LNCaP clone FGC (cell line): ENCODE results near the gene DHX58.

Experiments used
- DNase-seq: peaks from one replicate; pipeline ENCODE4 v3.0.0-alpha.2; 2011; ENCODE audit warnings: low read depth
- H3K4me3 ChIP-seq: 2 replicates; pipeline ENCODE4 v1.5.1; 2011; ENCODE audit warnings: mild to moderate bottlenecking, low read depth, low read length, control low read depth
- CTCF ChIP-seq: IDR thresholded peaks from 2 replicates; pipeline ENCODE4 v1.5.1; 2012; ENCODE audit warnings: mild to moderate bottlenecking; ENCODE audit not compliant: control insufficient read depth, insufficient read depth; ENCODE audit errors: extremely low read depth

The DHX58 gene

GRCh38 chr17:42127414-42127813 lies 14.9 kb upstream of the DHX58 start:
- H3K4me3 ChIP-seq = no peak overlapping the region
- no peak for TF ChIP-seq CTCF
- DNase-seq = no peak

- TF ChIP-seq CTCF = no peak
- no peak for DNase-seq
- no peak overlapping the region for H3K4me3 ChIP-seq
These were observed 14.3 kb upstream of the DHX58 start for GRCh38 chr17:42126836-42127235.

- no peak for DNase-seq
- H3K4me3 ChIP-seq = no peak overlapping the region
- TF ChIP-seq CTCF = no peak
These were observed 13.1 kb upstream of the DHX58 start for GRCh38 chr17:42125565-42125964.

GRCh38 chr17:42124256-42124655 lies 11.7 kb upstream of the DHX58 start:
- no peak overlapping the region for H3K4me3 ChIP-seq
- TF ChIP-seq CTCF = no peak
- DNase-seq = no peak

- DNase-seq = no peak
- no peak for TF ChIP-seq CTCF
- H3K4me3 ChIP-seq = no peak within 1 kb of the TSS; the same call in 1 of the 2 replicates
These were observed 10.1 kb upstream of the DHX58 start, which contains the start of gene HSPB9 for GRCh38 chr17:42122371-42123303. Gene HSPB9 (plus strand): TSS chr17:42122804. CDS start chr17:42122851, 47 bp downstream.

- no peak for TF ChIP-seq CTCF
- DNase-seq = peak; percentile 46
- peak within 1 kb of the TSS; percentile 70 for H3K4me3 ChIP-seq
These were observed 8.6 kb upstream of the DHX58 start, which contains the start of gene KAT2A for GRCh38 chr17:42120770-42121769. Gene KAT2A (minus strand): TSS chr17:42121367. CDS start chr17:42121304, 63 bp downstream.
